Endothelial cell of umbilical vein (primary cell): ENCODE results near the gene EP400. TPM values are rescaled to one million over a fixed set of nuclear protein-coding genes. Genes with fewer than 3 reads are reported as not detected.

Experiments
- BruUV-seq: library from RNA; stranded (reverse); fragments of 400-500 nt; replicated peaks from 2 replicates; lab custom pipeline; 2021; lab: Mats Ljungman, UMichigan
- CTCF ChIA-PET: fragments of 300-600, 350-600 bp; sonication (Branson Sonifier 250); formaldehyde crosslinking; loops from one replicate; lab custom pipeline; 2021; ENCODE audit warnings: antibody characterized with exemption, inconsistent platforms; lab: Charles Lee
- POLR2A ChIA-PET: fragments of 300-600, 350-600 bp; sonication (Branson Sonifier 250); formaldehyde crosslinking; loops from one replicate; lab custom pipeline; 2021; ENCODE audit warnings: antibody characterized with exemption, inconsistent platforms; lab: Charles Lee
- DNase-seq: peaks from one replicate; pipeline ENCODE4 v3.0.0-alpha.2; 2011; ENCODE audit warnings: low read depth, low spot score
- FAIRE-seq: peaks from 2 replicates; lab custom pipeline; 2011; peaks lifted over from hg19 to GRCh38; lab: Jason Lieb, UNC
- H2AFZ ChIP-seq: 2 replicates; pipeline ENCODE4 v1.6.0; 2012; ENCODE audit warnings: low read depth, low read length, control low read depth, inconsistent platforms
- H3K27ac ChIP-seq: 2 replicates; pipeline ENCODE4 v1.5.1; 2011; ENCODE audit warnings: low read depth, mild to moderate bottlenecking, control low read depth, low read length, moderate library complexity; ENCODE audit not compliant: insufficient read depth
- H3K27me3 ChIP-seq, 2 experiments: 2 replicates each; pipeline versions ENCODE4 v1.6.0 to v1.6.1; 2011; ENCODE audit warnings: low read length in 2 of 2, mixed read lengths in 1 of 2; ENCODE audit not compliant: control insufficient read depth in 2 of 2, insufficient read depth in 2 of 2
- H3K36me3 ChIP-seq, 2 experiments: 2 replicates in 1 of 2; 3 replicates in 1 of 2; pipeline ENCODE4 v1.5.1; 2011; ENCODE audit warnings: low read length in 2 of 2, mild to moderate bottlenecking in 1 of 2, moderate library complexity in 1 of 2; ENCODE audit not compliant: control insufficient read depth in 2 of 2, insufficient read depth in 2 of 2; ENCODE audit errors: extremely low read depth in 1 of 2
- H3K4me1 ChIP-seq: 3 replicates; pipeline ENCODE4 v1.5.1; 2011; ENCODE audit warnings: mild to moderate bottlenecking, low read length; ENCODE audit not compliant: control insufficient read depth, insufficient read depth; ENCODE audit errors: extremely low read depth
- H3K4me2 ChIP-seq: 2 replicates; pipeline ENCODE4 v1.6.1; 2011; ENCODE audit warnings: low read length, control low read depth, mixed read lengths; ENCODE audit not compliant: insufficient read depth
- H3K4me3 ChIP-seq, 3 experiments: fragments of 200-600 bp in 1 of 3; sonication (generic), shearing (Covaris generic) in 1 of 3; replicated peaks in 1 of 3; 2 replicates each; pipeline ENCODE4 v1.5.1; 2011 to 2016; ENCODE audit warnings: control low read depth in 3 of 3, low read length in 3 of 3, mild to moderate bottlenecking in 2 of 3, inconsistent platforms in 1 of 3, low read depth in 1 of 3, moderate library complexity in 1 of 3; ENCODE audit not compliant: insufficient read depth in 1 of 3
- H3K79me2 ChIP-seq: 2 replicates; pipeline ENCODE4 v1.6.0; 2012; ENCODE audit warnings: low read length, inconsistent platforms; ENCODE audit not compliant: control insufficient read depth, insufficient read depth
- H3K9ac ChIP-seq: replicated peaks from 2 replicates; pipeline ENCODE3; 2011; ENCODE audit warnings: low read length, control low read depth; ENCODE audit not compliant: insufficient read depth; ENCODE audit errors: extremely low read depth
- H3K9me1 ChIP-seq: replicated peaks from 3 replicates; pipeline ENCODE4 v1.6.0; 2011; ENCODE audit warnings: mild to moderate bottlenecking, low read length; ENCODE audit not compliant: control insufficient read depth, insufficient read depth; ENCODE audit errors: extremely low read depth
- H3K9me3 ChIP-seq: replicated peaks from 2 replicates; pipeline ENCODE4 v1.5.1; 2012; ENCODE audit warnings: low read length, inconsistent platforms; ENCODE audit not compliant: control insufficient read depth, insufficient read depth
- H4K20me1 ChIP-seq: replicated peaks from 2 replicates; pipeline ENCODE3; 2011; ENCODE audit warnings: mild to moderate bottlenecking, low read length; ENCODE audit not compliant: control insufficient read depth, insufficient read depth; ENCODE audit errors: extremely low read depth
- CTCF ChIP-seq, 2 donors: IDR thresholded peaks; 1 replicate in 1 of 2; 2 replicates in 1 of 2; pipeline ENCODE4 v1.5.1; 2011; ENCODE audit warnings: low read length in 2 of 2, mild to moderate bottlenecking in 2 of 2, moderate library complexity in 2 of 2, control low read depth in 1 of 2, inconsistent platforms in 1 of 2, low read depth in 1 of 2; ENCODE audit not compliant: insufficient read depth in 1 of 2; ENCODE audit errors: extremely low read depth in 1 of 2
- EZH2 ChIP-seq: IDR thresholded peaks from 2 replicates; pipeline ENCODE4 v1.6.1; 2012; ENCODE audit warnings: borderline replicate concordance, low read depth, mild to moderate bottlenecking, moderate library complexity, low read length, inconsistent platforms; ENCODE audit not compliant: severe bottlenecking
- FOS ChIP-seq: IDR thresholded peaks from 2 replicates; pipeline ENCODE4 v1.6.1; 2011; ENCODE audit warnings: mild to moderate bottlenecking, low read length, moderate library complexity, borderline replicate concordance; ENCODE audit not compliant: insufficient read depth
- GATA2 ChIP-seq: IDR thresholded peaks from 2 replicates; pipeline ENCODE4 v1.7.0; 2011; ENCODE audit warnings: low read depth, mild to moderate bottlenecking, moderate library complexity, mixed read lengths, low read length; ENCODE audit not compliant: insufficient read length, insufficient read depth
- JUN ChIP-seq: IDR thresholded peaks from 2 replicates; pipeline ENCODE4 v1.6.1; 2011; ENCODE audit warnings: borderline replicate concordance, low read depth; ENCODE audit not compliant: insufficient read length, insufficient read depth
- MAX ChIP-seq: IDR thresholded peaks from 2 replicates; pipeline ENCODE4 v1.6.1; 2011; ENCODE audit not compliant: insufficient read depth, insufficient read length
- MYC ChIP-seq: IDR thresholded peaks from one replicate; pipeline ENCODE4 v1.6.1; 2011; ENCODE audit warnings: mild to moderate bottlenecking, low read depth, low read length
- POLR2A ChIP-seq: IDR thresholded peaks from 2 replicates; pipeline ENCODE4 v1.6.1; 2012; ENCODE audit warnings: low read depth, mild to moderate bottlenecking, control low read depth, low read length
- POLR2AphosphoS5 ChIP-seq: IDR thresholded peaks from 2 replicates; pipeline ENCODE4 v1.6.1; 2012; ENCODE audit warnings: low read depth, mild to moderate bottlenecking, control low read depth, low read length, moderate library complexity; ENCODE audit not compliant: insufficient read depth
- dilution Hi-C: fragments of 300-500 bp; cut with MboI; formaldehyde crosslinking; loops from one replicate; pipeline ENCODE4 v1.15.0; 2019; ENCODE audit warnings: low sequenced_read_pairs; ENCODE audit not compliant: extremely low pct_ligation_motif_present
- intact Hi-C: fragments of 100-400 bp; cut with micrococcal nuclease; formaldehyde crosslinking; loops from one replicate; pipeline ENCODE4 v1.10.0; 2022
- polyA plus RNA-seq, 4 experiments: library from polyadenylated mRNA; depleted of rRNA in 3 of 4; stranded (reverse) in 3 of 4; unstranded in 1 of 4; fragments of >200 nt; gene quantifications; 2 replicates each; pipeline versions ENCODE4 v1.2.1 to v1.2.3, GENCODE V29; 2011 to 2012; ENCODE audit warnings: missing spikeins in 1 of 4
- total RNA-seq: library from RNA; stranded (reverse); gene quantifications from 2 replicates; pipeline ENCODE4 v1.2.3, GENCODE V29; 2021

EP400 gene
- total and polyA plus RNA-seq, 2 donors (not counting 3 experiments of a cell fraction or from before 2014, with no cell fraction given): 9.0 to 57.7 TPM

- no peaks in the 10 kb centered on the region for H3K9me1 ChIP-seq
- dilution Hi-C loops: no loop called here
- H3K9ac ChIP-seq: no peak overlapping the region
- DNase-seq (no peak), FAIRE-seq (no peak)
- ChIA-PET CTCF (no interaction called here), POLR2A (no interaction called here)
- BruUV-seq: no TSS peak
- H3K4me2 ChIP-seq: no peak overlapping the region
- H4K20me1 ChIP-seq: no peaks in the 10 kb centered on the region
- H3K9me3 ChIP-seq: no peaks in the 10 kb centered on the region
- H3K27me3 ChIP-seq: no peaks in the 10 kb centered on the region
- intact Hi-C loops: no loop called here
- peaks cover 7 to 31% of the 10 kb centered on the region in 2 experiments for H3K36me3 ChIP-seq
- TF ChIP-seq CTCF (IDR thresholded peaks at IDR 0.05; ENCODE audit: extremely low read depth in 1 of 2, insufficient read depth in 1 of 2, low read depth in 1 of 2, low read length in 2 of 2) (no peak), FOS (no peak), EZH2 (no peak)
- no peak overlapping the region for H3K27ac ChIP-seq
- H3K4me3 ChIP-seq: no peak overlapping the region
- H3K4me1 ChIP-seq: no peaks in the 10 kb centered on the region
- H3K79me2 ChIP-seq: no peaks in the 10 kb centered on the region
- H2AFZ ChIP-seq: no peak overlapping the region
Observed at GRCh38 chr12:132062481-132062880, 112.7 kb downstream of the EP400 start.

- no peak overlapping the region for H2AFZ ChIP-seq
- peaks cover 7 to 39% of the 10 kb centered on the region in 2 experiments for H3K36me3 ChIP-seq
- no peak overlapping the region for H3K27ac ChIP-seq
- H3K4me2 ChIP-seq: no peak overlapping the region
- dilution Hi-C loops (no loop called here), intact Hi-C loops (no loop called here)
- H3K9me1 ChIP-seq: no peaks in the 10 kb centered on the region
- H4K20me1 ChIP-seq: no peaks in the 10 kb centered on the region
- no peaks in the 10 kb centered on the region for H3K9me3 ChIP-seq
- no TSS peak for BruUV-seq
- H3K9ac ChIP-seq: no peak overlapping the region
- CTCF ChIA-PET: no interaction called here
- TF ChIP-seq MAX (no peak), POLR2AphosphoS5 (no peak), FOS (no peak), POLR2A (no peak), GATA2 (no peak), CTCF (IDR thresholded peaks at IDR 0.05; ENCODE audit: extremely low read depth in 1 of 2, insufficient read depth in 1 of 2, low read depth in 1 of 2, low read length in 2 of 2) (no peak), JUN (no peak), EZH2 (no peak), MYC (no peak)
- H3K4me1 ChIP-seq: no peaks in the 10 kb centered on the region
- DNase-seq (no peak), FAIRE-seq (no peak)
- no peak overlapping the region for H3K4me3 ChIP-seq
- H3K27me3 ChIP-seq: no peaks in the 10 kb centered on the region
- H3K79me2 ChIP-seq: no peaks in the 10 kb centered on the region
- POLR2A ChIA-PET: no interaction called here
Observed at GRCh38 chr12:132063491-132063890, 113.7 kb downstream of the EP400 start.
